ENCODE results near the gene TOMM20.

GRCh38 chr1:235098547-235098946 is 30.1 kb downstream of the TOMM20 start:
- TF ChIP-seq POLR2A (IDR thresholded peaks at IDR 0.05) (no peak), CTCF (IDR thresholded peaks at IDR 0.05) (no peak)

Measured in body of pancreas (tissue), 4 donors.